ENCODE data around the gene USP21.
"Not testable (repeated sequence)": the region's sequence is repeated elsewhere in the genome, so short reads cannot be mapped to it uniquely, and the experiment has no call there.

USP21 gene, protein sequence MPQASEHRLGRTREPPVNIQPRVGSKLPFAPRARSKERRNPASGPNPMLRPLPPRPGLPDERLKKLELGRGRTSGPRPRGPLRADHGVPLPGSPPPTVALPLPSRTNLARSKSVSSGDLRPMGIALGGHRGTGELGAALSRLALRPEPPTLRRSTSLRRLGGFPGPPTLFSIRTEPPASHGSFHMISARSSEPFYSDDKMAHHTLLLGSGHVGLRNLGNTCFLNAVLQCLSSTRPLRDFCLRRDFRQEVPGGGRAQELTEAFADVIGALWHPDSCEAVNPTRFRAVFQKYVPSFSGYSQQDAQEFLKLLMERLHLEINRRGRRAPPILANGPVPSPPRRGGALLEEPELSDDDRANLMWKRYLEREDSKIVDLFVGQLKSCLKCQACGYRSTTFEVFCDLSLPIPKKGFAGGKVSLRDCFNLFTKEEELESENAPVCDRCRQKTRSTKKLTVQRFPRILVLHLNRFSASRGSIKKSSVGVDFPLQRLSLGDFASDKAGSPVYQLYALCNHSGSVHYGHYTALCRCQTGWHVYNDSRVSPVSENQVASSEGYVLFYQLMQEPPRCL

DNA sequence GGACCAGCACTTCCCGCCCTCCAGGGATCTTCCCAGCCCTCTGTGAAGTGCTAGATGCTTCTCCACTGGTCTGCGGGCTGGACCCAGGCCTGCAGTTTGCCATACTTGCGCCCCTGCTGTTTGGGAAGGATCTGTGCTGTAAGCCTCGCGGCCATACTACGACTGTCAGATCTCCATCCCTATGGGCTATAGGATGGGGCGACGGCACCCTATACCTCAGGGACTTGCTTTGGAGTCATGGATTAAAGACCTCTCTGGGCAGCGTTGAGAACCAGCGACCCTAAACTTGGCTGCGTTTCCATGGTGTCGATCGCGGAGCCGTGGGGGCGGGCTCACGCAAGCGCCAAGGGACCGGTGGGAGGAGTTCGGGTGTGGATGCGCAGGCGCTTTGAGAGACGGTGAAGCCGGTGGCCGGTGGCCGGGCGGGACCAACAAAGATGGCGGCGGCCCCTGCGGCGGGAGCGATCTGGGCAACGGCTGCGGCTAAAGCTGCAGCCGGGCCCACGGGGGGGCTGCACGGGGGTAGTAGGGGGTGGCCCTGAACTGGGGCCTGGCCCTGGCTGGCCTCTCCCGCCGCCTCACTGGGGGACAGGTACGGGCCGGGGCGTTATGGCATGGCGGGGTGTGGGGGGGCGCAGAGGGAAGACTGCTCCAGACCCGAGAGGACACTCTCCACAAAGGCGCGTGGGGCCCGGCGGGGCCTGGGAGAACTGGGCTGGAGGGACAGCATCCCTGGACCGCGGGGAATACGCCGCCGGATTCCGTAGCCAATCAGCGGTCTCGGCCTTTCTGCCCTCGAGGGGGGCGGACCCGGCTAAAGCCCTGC is at the start of gene USP21:
Gene USP21, plus strand, starts transcription at position 414 of the 826 bp plus-strand sequence. CDS start 1,141 bp downstream, outside the sequence.
- DNase-seq (ENCODE audit: low spot score) = peak; percentile 98

DNA sequence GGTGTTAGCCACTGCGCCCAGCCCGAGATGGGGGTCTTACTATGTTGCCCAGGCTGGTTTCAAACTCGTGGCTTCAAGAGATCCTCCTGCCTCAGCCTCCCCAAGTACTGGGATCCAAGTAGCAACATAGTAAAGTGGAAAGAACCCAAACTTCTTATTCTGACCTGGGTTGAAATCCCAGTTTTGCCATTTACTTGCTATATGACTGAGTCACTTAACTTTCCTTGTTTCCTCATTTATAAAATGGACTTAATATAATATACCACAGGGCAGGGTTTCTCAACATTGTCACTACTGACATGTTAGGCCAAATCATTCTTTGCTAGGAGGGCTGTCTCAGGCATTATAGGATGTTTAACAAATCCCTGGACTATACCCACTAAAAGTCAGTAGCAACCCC is 48.2 kb upstream of the USP21 start:
- DNase-seq (ENCODE audit: low spot score) = no peak

DNA sequence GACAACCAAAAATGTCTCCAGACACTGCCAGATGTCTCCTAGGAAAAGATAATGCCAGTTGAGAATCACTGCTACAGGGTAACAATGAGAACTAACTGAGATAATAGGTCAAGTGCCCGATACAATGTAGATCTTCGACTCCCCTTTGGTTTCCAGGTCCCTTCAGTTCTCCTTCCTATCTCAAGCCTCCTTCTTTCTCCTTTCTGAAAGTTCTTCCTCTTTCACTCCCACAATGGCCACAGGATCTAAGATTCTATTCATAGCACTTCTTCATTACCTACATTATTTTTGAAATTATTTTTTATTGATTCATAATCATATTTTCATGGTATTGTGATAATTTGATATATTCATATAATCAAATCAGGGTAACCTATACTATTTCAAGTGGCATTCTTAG is 47.8 kb upstream of the USP21 start:
- DNase-seq (ENCODE audit: low spot score) = no peak

DNA sequence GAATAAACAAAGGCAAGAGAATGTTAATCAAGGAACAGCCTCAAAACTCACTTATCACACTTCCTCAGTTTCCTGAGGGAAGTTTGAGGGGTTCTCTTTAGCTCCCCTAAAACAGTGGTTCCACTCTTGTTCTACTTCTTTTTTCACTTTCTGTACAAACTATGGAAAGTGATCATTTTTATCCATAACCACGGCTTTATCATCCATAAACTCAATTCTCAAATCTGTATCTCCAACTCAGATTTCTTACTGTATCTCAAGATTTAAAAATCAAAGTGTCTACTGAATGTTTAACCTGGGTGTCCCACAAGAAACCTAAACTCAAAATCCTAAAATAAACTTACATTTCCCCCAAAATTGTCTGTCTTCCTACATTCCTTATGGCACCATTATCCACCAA is 45.4 kb upstream of the USP21 start:
- no peak for DNase-seq (ENCODE audit: low spot score)

DNA sequence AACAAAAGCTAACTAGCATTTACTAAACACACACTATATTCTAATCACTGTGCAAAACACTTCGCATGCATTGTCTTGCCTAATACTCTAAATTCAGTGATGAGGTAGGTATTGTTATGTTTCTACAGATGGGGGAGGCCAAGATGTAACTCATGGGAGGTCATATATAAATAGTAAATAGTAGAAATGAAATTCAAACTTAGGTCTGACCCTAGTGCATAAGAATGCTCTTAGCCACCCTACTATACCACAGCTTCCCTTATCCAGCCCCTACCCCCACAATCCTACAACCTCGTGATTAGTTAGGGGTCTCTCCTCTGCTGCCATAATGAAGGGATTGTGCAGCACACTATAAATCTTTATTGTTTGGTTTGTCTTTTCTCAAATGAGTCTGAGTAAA is 44.7 kb upstream of the USP21 start:
- DNase-seq (ENCODE audit: low spot score) = no peak

DNA sequence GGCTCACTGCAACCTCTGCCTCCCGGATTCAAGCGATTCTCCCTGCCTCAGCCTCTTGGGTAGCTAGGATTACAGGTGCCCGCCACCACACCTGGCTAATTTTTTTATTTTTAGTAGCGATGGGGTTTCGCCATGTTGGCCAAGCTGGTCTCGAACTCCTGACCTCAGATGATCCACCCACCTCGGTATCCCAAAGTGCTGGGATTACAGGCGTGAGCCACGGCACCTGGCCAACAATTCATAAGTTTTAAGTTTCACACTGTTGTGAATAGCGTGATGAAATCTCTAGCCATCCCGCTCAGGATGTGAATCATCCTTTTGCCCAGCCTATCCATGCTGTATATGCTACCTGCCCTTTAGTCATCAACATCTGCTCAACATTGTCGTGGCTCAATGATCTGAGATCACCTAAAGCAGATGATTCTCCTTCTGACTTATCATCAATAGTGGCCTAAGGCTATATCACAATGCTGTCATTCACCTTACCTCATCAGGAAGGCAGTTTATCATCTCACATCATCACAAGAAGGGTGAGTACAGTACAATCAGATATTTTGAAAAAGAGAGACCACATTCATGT is 44.1 kb upstream of the USP21 start:
- DNase-seq (ENCODE audit: low spot score) = no peak

DNA sequence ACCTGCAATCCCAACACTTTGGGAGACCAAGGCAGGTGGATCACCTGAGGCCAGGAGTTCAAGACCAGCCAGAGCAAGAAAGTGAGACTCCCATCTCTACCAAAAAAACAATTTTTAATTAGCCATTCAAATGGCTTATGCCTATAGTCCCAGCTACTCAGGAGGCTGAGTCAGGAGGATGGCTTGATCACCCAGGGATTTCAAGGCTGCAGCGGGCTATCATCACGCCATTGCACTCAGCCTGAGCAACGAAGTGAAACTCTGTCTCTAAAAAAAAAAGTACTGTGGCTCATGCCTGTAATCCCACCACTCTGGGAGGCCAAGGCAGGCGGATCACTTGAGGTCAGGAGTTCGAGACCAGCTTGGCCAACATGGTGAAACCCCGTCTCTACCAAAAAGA is 43.3 kb upstream of the USP21 start:
- not testable (repeated sequence) for DNase-seq (ENCODE audit: low spot score)

DNA sequence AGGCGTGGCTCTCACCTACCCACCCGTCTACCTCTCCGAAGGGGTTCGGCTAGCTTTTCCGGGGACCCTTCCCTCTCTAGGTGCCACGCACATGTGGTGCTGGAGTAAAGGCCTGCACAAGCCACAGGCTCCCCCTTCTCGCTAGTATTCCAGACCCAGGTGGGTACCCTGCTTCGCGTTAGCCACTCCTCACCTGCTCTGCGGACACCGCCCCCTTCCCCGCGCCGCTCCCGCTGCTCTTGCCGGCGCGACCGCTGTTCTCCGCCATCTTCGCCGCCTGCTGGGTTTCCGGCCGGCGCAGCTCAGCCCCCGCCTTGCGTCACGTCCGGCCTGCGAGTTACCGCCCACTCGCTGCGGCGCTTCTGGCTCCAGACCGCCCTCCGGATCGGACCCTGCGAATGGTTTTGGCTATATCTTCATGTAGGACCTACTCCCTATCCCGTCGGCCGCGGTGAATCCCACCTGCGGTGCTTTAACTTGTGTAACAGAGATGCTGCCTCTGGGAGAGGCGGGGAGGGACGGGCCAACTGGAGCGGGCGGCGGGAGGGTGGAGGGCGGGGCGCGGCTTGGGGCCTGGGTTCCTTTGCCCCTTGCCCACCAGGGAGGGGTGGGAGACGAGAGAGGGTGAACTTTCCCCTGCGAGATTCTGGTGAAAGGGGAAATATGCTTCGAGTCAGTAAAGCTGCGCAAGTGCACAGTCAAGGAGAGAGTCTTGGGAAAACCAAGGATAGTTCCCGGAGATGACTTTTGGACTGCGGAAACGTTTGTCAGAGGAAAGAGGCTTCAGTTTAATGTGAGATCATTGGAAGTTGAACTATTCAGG is 41.3 kb upstream of the USP21 start, which contains the start of the genes NIT1 and PFDN2:
Gene NIT1, plus strand, starts transcription at position 347 of the 823 bp plus-strand sequence. Its CDS starts 72 bp downstream, at position 419.
Gene PFDN2, minus strand, starts transcription at position 279 of the 823 bp plus-strand sequence. Its CDS starts 11 bp downstream, at position 268.
- DNase-seq (ENCODE audit: low spot score) = peak; percentile 94

DNA sequence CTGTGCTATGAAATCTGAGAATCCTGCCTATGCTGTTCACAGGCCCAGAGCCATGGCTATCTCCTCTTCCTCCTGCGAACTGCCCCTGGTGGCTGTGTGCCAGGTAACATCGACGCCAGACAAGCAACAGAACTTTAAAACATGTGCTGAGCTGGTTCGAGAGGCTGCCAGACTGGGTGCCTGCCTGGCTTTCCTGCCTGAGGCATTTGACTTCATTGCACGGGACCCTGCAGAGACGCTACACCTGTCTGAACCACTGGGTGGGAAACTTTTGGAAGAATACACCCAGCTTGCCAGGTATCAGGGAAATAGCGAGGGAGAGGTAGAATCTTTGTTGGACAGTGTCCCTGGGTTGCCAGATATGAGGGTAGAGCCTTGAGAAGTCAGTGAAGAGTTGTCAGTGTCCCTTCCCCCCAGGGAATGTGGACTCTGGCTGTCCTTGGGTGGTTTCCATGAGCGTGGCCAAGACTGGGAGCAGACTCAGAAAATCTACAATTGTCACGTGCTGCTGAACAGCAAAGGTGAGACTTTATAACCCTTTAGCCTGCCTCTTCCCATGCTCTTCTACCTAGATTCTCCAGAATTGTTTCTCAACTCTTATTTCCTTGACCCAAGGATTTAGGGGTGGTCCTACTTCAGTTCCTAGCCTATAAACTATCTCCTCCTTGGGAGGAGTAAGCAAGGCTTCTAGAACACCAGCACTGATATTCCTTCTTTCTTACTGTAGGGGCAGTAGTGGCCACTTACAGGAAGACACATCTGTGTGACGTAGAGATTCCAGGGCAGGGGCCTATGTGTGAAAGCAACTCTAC is 40.0 kb upstream of the USP21 start:
- peak; percentile 78 for DNase-seq (ENCODE audit: low spot score)

DNA sequence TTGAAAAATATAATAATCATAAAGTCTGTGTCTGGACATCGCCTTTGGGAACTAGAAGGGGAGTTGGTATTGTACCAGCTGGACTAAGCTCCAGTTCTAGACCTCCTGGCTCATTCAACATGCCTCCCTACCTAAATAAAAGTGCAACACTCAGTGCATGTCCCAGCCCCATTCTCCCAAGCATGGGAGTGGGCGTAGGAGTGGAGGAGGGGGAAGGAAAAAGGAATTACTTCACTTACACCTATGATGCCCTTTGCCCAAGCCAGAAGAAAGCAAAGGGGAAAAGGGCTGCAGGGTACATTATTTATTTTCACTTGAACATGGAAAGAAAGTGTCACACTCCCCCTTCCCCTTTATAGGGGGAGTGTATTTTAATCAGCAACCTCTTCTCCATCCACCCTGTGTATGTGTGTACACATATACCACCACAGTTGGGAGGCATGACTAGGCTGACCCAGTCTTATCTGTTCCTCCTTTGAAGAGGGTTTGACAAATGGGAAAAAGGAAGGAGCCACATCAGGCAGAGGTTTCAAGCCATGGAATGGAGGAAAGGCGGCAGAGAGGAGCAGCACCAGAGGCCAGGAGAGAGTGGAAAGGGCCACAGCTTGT is 38.2 kb upstream of the USP21 start:
- DNase-seq (ENCODE audit: low spot score) = no peak

DNA sequence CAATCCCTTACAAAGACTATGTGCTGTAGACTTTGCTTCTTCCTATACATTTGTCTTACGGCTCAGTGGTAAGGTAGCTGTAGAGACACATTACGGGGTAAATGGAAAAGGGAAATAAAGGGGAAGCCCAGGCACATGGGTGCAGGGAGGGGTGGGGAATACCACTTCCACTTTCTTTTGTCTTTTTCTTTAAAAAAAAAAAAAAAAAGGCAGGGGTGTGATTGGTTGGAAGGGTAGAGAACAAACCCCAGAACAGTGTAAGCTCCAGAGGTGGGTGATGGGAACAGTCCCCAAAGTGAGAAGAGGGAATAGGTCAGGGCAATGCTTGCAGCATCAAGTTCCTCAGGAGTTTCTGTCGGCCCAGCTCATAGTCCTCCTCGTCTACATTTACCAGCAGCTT is 37.5 kb upstream of the USP21 start:
- no peak for DNase-seq (ENCODE audit: low spot score)

DNA sequence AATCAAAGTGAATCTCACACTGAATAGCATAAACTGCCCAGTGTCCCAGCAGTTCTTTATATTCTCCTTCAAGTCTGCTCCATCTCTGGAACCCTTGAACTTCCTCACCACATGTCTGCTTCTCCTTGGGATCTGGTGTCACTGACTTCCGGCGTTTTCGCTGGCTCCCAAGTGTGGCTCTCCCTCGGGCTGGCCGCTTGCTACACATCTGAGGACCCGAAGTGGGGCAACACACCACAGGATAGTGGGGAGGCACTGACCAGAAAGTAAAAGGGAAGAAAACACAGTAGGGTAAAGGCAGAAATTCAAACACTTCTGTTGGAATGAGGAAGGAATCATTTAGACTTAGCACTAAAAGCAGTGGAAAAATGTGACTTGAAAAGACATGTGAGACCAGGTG is 36.3 kb upstream of the USP21 start:
- no peak for DNase-seq (ENCODE audit: low spot score)

DNA sequence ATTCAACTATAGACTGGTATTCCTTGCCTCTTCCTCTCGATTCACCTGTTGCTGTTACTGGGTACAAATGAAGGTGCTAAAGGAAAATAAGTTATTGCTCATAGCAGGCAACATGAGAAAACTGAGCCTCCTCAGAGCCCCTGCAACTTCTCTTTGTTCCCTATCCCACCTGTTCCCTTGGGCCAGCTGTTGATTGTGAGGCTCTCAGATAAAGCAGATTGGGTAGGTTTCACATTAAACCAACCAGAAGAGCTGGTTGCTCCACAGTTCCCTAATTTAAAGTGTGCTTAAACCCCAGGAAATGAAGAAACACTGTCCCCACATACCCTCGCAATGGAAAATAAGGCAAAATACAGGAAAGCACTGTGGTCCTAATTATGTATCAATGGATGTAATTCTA is 31.7 kb upstream of the USP21 start:
- no peak for DNase-seq (ENCODE audit: low spot score)

DNA sequence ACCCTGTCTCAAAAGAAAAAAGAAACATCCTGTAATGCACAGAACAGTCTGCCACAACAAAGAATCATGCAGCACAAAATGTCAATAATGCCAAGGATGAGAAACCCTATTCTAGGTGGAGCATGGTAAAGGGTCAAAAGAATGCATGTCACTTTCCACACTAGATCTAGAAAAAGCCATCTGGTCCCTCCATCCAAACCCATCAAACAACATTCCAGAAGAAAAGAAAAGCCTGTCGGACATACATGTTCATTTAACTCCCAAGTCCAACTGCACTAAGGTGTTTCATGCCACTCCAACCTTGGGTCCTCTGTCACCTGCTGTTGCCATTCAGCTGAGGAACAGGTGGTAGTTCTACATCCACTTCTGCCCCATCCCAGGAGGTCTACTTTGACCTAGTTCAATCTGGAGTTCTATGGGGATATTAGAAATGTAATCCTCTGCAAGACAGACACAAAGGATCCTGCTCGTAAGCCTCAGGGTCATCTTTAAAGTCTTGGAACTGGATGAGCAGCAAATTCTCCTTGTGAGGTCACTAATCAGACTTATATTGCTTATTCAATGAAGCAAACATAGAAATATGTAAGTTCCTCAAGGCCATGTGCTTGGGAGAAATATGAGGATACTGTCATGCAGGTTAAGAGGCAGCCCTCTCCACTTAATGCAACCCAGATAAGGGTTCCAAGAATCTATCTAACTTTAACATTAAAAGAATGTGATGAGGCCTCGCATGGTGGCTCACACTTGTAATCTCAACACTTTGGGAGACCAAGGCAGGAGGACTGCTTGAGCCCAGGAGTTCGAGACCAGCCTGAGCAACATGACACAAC is 30.5 kb upstream of the USP21 start:
- DNase-seq (ENCODE audit: low spot score) = no peak

DNA sequence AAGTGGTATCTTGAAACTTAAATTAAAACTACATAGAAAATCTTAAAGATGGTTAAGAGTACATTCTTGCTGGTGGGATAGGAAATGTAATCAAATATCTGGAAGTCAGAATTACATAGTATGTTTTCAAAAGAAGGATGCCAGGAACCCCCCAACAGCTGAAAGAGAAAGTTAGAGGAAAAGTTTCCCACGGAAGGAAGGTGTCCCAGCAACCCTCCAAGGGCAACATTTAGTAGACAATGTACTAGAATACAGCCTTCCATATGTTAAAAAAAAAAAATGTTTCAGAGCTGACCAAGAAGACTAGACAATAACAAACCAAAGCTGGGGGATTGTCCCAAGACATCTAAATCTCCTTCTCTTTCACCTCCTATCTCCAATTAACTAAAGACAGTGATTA is 29.0 kb upstream of the USP21 start:
- no peak for DNase-seq (ENCODE audit: low spot score)

DNA sequence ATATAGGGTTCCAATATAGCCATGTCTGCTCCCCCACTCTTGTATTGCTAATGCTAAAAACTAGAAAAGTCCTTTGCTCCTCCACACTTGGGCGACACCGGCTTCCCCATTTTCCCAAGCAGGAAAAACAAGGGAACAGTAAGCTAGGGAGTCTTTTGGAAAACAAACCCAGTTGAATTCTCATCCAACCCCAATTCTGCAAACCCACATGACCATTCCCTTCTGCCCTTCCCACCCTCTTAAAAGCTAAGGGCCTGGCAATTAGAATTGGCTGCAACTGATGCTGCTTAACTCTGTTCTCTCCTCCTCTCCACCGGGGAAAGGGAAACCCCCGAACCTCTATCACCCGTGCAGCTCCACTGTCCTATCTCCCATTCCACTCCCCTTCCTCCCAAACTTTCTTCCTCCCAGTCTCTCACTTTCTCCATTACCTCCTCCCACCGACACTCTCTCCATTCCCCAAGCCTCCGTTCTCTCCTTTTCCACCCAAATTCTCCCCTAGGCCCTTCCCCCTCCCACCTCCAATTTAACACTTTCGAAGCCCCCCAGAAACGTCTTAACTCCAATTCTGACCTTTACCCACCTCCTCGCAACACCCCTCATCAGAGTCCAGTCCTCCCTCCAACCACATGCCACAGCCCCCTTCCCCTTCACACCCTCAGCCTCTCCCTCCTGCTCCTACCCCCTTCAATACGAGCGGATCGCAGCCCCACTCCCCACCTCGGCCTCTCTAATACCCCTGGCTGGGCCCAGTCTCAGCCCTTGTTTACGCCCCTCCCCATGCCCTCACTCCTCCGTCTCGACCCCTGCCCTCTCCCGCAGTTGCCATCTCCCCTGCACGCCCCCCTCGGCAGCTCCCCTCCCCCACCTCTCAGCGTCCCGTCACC is 27.5 kb upstream of the USP21 start:
- peak; percentile 32 for DNase-seq (ENCODE audit: low spot score)

DNA sequence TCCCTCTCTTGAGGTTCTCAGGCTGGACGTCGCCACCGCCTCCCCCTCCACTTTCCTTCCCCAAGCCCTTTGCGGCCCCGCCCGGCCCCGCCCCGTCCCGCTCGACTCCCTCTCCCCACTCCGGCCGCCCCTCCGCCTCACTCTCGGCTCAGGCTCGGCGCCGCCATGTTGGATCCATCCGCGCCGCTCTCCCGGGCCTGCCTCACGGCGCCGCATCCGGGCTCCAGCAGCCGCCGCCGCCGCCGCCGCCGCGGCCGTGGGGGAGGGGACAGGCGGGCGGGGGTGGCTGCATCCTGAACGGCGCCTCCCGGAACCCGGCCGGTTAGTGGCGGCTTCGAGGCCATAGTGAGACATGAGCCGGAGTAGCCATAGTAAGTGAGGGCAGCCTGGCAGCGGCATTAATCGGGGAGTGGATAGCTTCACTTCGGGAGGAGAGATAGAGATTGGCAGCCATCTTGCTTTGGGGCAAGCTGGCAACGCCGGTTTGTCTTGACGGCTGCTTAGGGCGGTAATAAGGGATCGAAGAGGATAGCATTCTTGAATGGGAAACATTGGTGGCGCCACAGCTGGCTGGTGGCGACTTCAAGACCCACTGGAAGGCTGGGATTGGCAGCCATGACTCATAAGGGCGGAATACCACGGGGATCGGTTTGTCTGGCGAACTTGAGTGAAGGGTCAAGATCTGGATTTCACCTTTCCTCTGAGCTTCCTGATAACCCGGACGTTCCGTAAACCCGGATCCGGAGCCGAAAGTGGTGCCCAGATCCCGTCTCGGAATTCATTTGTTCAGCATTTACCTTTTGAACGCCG is 26.7 kb upstream of the USP21 start, which contains the start of gene DEDD:
Gene DEDD, minus strand, starts transcription at position 258 of the 810 bp plus-strand sequence. CDS start 8,205 bp downstream, outside the sequence.
- peak; percentile 94 for DNase-seq (ENCODE audit: low spot score)
